Measurements from ENCODE around the gene JMJD1C.

The JMJD1C gene

DNA sequence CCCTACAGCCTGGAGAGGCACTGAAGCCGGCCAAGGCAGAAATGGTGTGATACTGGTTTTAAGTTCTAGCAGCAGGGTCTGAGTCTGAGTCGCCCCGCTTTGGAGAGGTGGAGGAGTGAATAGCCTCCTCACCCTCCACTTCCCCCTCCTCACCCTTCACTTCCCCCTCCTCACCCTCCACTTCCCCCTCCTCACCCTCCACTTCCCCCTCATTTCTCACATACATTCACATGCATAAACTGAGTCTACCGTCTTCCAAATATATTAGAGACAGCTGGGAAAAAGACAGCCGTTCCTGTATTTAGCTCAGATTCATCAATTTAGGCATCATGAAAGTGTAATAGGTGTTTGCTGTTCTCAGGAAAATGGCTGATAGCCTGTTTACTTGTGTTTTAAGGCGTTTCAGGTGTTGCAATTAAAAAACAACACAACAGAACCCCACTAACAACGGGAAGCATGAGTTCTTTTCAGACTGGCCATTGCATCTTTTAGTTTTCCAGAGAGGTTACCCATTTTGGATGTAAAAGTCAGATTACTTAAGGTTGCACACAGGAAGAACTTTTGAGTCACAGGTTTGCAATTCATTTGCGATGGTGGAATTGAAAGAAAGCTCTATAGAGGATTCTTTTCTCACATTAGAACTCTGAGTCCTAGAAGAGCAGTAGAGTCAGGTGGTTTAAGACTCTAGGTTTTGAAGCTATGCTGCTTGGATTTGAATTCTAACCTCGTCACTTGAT is 331.8 kb downstream of the JMJD1C start:
- DNase-seq (ENCODE audit: extremely low read depth, low read depth), result no peak
- TF ChIP-seq, protein P1, sequence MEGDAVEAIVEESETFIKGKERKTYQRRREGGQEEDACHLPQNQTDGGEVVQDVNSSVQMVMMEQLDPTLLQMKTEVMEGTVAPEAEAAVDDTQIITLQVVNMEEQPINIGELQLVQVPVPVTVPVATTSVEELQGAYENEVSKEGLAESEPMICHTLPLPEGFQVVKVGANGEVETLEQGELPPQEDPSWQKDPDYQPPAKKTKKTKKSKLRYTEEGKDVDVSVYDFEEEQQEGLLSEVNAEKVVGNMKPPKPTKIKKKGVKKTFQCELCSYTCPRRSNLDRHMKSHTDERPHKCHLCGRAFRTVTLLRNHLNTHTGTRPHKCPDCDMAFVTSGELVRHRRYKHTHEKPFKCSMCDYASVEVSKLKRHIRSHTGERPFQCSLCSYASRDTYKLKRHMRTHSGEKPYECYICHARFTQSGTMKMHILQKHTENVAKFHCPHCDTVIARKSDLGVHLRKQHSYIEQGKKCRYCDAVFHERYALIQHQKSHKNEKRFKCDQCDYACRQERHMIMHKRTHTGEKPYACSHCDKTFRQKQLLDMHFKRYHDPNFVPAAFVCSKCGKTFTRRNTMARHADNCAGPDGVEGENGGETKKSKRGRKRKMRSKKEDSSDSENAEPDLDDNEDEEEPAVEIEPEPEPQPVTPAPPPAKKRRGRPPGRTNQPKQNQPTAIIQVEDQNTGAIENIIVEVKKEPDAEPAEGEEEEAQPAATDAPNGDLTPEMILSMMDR (IDR thresholded peaks at IDR 0.05; ENCODE audit: low read depth, low read length), result no peak

DNA sequence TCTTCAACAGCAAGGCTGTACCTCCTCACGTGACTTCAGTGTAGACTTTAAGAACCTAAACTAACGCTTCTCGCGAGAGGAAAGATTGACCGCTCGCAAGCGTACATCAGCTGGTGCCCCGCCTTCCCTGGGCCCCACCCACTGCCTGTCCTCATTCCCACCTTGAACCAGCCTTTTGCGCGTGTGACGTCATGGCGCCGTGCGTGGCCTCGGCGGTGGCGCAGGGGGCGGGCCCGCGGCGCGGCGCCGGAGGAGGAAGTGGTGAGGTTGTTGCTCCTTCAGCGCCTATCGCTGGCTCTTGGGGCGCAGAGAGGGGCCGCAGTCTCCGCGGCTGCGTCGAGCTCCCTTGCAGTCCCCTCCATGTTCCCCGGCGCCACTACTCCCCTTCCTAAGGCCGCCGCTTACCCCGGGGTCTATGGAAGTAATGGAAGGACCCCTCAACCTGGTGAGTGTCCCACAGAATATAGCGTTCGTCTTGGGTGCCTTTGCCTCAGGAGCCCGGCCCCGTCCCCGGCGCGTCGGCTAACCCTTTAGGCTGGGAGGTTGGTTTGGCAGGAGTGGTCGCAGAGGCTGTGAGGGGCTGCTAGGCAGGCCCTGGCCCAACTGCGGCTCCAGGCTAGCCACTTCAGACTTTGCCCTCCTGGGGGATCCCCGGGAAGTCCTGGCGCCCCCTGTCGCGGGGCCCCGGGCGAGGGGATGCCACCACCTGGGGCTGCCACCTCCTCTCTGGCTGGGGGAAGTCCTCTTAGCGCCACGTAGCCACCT is 332.5 kb downstream of the JMJD1C start, which contains the start of gene NRBF2:
NRBF2 (plus strand) TSS at position 273 of the 765 bp plus-strand sequence; CDS start at position 416, 143 bp downstream.
- TF ChIP-seq, protein P1 (IDR thresholded peaks at IDR 0.05; ENCODE audit: low read depth, low read length), result peak; percentile 45

DNA sequence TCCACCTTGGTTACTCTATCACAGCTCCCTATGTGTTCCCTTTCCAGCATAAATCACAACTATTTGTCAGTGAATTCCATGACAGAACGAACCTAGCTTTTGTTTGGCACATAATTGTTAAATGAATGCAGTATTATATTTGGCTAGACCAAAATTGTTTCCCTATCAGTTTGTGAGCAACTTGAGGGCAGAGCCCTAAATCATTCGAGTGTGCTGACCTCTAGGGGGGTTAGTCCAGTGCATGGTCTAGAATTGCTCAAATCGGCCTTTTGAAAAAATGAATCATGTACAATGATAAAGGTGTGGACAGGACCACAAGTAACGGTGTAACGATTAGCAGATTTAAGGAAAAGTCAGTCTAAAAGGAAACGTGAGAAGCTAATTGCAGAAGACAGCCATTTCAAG is 333.1 kb downstream of the JMJD1C start:
- TF ChIP-seq, protein P1 (IDR thresholded peaks at IDR 0.05; ENCODE audit: low read depth, low read length), result no peak
- no peak for DNase-seq (ENCODE audit: extremely low read depth, low read depth)

More for the DNA sequence above, 332.5 kb downstream of the JMJD1C start, which contains the start of gene NRBF2:
- DNase-seq (ENCODE audit: extremely low read depth, low read depth), result peak; percentile 95

DNA sequence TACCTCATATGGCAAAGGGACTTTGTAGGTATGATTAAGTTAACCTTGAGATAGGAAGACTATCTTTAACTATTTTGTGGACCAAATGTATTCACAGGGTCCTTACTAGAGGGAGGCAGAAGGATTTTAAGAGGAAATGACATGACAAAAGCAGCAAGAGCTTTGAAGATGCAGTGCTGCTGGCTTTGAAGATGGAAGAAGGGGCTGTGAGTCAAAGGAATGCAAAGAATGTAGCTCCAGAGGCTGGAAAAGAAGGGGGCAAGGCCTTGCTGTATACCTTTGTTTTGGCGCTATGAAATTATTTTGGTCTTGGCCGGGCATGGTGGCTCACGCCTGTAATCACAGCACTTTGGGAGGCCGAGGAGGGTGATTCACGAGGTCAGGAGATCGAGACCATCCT is 335.9 kb downstream of the JMJD1C start:
- TF ChIP-seq, protein P1 (IDR thresholded peaks at IDR 0.05; ENCODE audit: low read depth, low read length), result no peak
- DNase-seq (ENCODE audit: extremely low read depth, low read depth), result no peak

DNA sequence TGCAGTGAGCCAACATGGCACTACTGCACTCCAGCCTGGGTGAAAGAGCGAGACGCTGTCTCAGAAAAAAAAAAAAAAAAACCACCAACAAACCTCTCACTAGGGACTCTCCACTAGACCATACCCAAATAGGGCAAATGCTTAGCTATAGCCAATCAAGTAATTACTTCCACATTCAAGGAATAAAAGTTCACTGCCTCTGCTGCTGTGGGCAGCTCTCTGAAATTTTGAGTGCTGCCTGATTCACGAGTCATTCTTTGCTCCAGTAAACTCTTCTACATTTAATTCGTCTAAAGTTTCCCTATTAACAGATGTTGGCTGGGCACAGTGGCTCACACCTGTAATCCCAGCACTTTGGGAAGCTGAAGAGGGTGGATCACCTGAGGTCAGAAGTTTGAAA is 337.3 kb downstream of the JMJD1C start:
- TF ChIP-seq, protein P1 (IDR thresholded peaks at IDR 0.05; ENCODE audit: low read depth, low read length), result no peak
- no peak for DNase-seq (ENCODE audit: extremely low read depth, low read depth)

DNA sequence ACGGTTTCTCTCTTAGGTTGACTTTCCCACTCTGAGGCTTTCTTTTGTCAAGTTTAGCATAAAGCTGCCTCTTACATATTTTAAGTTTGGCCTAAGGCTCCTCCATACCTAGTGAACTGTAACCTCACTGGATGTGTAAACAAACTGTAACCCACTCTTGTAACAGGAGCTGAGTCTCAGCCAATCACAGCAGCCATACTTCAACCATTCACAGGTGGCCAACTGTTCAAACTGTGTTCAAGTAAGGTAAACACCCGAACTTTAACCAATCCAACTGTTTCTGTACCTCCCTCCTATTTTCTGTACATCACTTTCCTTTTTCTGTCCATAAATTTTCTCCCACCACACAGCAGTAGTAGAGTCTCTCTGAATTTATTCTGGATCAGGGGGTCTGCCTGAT is 340.3 kb downstream of the JMJD1C start:
- DNase-seq (ENCODE audit: extremely low read depth, low read depth), result no peak
- TF ChIP-seq, protein P1 (IDR thresholded peaks at IDR 0.05; ENCODE audit: low read depth, low read length), result no peak

Measured in AG09319 (cell line).